IPS DF 19.7 (cell line): ENCODE measurements around the gene CA10.

Experiments
- DNase-seq: peaks from one replicate; pipeline ENCODE4 v3.0.0-alpha.2; 2013; ENCODE audit warnings: low read depth, low spot score

Gene CA10

DNA sequence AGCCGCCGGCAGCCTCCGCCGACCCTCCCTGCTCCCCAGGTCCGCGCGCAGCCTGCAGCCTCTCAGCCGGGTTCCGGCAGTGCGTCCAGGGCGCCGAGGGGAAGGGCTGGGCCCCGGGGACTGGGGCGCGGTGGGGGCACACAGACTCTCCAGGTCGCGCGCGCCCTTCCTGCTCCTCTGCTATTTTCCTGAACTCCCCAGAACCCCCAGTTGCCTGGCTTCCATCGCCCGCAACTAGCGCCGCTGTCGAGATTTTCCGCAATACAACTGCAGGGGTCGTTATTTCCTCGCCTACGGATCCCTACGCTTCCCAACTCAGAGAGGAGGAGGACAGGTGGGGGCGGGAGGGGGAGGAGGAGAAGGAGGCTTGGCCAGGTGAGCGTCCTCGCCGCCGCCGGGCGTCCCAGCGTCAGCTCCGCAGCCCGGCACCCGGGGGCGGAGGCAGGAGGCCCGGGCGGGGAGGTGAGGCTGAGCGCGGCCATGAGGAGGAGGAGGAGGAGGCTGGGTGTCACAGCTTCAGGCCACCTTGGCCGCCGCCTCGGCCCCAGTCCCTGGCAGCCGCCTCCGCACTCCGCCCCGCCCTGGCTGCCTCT, at the start of gene CA10:
Gene CA10 (minus strand): TSS at position 265 of the 593 bp plus-strand sequence.
- DNase-seq, result peak; percentile 48

- DNase-seq, result no peak
Observed at GRCh38 chr17:52207796-52208195, 49.3 kb upstream of the CA10 start.

DNA sequence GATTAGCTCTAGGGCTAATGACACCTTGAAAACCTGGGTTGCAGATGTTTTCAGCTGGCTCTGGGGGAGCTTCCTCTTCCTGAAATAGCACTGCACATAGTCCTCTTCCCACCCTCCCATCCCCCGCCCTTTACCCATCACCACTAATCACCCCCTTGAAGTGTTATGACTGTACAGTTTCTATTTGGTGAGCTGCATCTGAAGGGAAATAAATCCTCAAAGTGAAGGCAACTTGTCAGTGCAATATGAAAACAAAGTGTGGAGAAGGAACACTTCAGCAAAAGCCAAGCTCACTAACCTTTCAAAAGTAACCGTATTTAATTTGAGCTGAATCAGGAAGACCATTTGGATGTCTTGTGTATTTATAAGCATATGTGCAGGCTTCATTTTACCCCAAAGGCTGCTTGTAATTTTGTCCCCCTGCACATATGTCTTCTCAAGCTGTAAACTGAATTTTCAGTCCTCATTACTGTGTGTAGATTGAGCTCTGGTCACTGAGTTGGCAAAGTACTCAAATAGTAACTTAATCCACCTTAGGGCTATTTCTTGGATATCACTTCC, 44.1 kb upstream of the CA10 start:
- no peak for DNase-seq

- no peak for DNase-seq
Observed at GRCh38 chr17:52201767-52202519, 43.4 kb upstream of the CA10 start.

GRCh38 chr17:52191491-52191890, 33.0 kb upstream of the CA10 start:
- DNase-seq, result no peak

GRCh38 chr17:52181782-52182181, 23.3 kb upstream of the CA10 start:
- DNase-seq, result no peak

- no peak for DNase-seq
Observed at GRCh38 chr17:52178012-52178411, 19.5 kb upstream of the CA10 start.

DNA sequence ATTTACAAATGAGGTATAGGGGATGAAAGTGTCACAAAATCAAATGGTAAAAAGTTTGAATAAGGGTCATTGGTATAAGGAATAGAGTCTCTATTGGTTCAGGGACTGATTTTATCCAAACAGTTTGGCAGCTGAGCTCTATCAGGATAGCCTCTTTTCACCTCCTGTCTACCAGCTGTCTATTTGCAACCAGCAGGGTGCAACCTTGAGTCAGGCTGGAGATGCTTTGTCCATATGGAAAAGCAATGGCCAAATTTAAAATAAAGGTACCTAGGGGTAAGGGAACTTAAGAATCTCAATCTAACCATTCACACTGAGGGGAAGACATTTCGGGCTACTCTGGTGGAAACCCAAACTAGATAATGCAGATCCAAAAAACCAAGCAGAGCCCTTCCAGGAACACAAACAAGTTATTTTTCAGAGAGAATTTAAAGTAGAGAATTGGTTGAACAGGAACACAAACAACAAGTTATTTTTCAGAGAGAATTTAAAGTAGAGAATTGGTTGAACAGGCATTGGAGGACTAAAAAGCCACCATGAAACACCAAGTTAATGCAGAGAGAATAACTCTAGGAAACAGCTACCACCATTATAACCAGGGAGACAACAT, 12.6 kb upstream of the CA10 start:
- DNase-seq, result no peak

GRCh38 chr17:52160136-52160567, 1.6 kb upstream of the CA10 start:
- DNase-seq, result no peak

DNA sequence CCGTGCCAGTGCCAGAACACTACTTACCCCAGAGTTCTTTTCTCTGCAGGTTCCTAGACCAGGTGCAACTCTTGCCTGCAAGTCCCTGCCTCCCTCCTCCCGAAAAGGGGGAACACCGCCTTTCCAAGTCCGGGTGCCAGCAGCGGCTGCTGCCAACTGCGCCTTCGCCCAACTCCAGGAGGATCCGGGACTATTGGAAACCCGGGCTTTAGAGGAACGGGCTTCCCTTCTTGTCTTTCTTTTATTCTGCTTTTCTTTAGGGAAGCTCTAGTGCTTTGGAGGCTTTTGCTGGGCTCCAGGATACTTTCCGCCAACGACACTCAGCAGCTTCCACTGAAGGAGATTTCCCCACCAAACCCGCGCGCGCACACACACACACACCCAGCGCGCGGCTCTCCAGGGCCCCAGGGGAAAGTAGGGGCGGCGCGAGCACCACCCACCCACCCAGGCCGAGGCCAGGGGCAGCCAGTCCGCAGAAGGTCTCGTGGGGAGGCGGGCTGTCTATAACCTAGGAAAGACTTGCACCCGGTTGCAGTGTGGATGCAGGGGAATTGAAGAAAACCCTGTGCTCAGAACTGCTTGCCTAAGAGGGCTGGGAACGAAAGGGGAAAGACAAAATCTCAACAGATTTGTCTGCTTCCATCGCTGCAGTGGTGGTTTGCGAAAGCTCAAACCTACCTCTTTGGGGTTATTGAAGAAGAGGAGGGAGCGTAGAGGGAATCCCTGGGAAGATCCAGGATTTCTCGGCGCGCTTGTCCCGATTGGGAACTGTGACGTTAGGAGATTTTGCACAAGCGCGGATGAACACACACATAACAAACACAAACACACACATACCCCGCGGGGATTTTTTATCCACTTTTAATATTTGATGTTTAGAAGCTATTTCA, 977 bp upstream of the CA10 start:
- no peak for DNase-seq

GRCh38 chr17:52157603-52158449, 688 bp downstream of the CA10 start:
- DNase-seq, result no peak

DNA sequence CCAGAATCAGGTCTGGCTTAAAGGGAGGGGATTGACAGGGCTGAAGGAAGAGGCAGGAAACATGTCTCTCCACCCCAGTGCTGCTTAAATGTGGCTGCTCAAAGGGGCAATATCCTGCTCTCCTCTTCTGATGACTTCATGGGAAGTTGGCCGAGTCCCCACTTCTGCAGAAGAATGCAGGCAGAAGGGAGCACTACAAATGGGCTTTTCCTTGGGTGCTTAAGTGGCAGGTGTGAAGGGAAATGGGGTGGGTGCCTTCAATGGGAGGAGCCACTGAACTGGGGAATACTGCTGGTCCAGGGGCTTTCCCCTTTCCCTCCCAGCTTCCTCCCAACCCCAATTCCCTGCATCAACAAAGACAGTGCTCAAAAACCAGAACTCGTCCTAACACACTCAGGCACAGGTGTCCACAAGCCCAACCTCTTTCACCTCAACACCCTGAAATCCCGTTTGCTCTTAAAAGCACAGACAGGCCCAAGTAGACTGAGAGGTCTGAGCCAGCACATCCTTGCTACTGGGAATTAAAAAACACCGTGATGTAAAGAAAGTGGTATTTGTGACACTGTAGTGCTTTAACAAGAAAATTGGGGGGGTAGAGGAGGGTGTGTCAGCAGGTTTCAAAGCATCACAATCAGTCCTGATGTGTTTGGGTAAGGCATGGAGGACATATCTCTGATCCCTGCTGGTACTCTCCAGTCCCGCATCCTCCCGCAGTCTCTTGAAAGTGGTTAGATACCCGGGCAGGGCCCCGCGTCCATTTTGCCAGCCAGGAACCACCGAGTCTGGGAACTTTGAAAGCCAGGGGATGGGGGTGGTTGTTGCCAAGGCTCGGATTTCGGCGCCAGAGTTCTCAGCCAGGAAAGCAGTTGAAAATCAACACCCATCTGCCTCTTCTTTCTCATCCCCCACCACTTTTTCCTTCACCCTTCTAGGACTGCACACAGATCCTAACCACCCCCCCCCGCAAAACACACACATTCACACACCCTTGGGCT, 1.6 kb downstream of the CA10 start:
- no peak for DNase-seq

- no peak for DNase-seq
Observed at GRCh38 chr17:52155301-52155700, 3.2 kb downstream of the CA10 start.

GRCh38 chr17:52154466-52154865, 4.0 kb downstream of the CA10 start:
- DNase-seq, result no peak

DNA sequence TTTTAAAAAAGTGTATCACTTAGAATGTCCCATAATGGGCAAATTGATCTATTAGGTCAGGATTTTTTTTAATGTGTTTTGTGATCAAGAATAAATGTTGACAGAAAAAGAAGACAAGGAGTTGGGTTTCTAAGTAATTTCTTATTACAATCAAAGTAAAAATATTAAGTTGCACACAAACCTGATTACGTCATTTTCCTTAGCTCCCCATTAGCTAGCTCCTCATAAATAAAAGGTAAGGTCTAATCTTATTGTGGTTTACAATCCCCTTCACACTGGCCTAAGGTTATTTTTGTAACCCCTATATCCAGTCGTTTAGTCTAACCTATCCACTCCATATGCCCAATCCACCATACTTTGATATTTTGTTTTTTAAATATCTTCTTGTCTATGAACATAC, 7.6 kb downstream of the CA10 start:
- DNase-seq, result no peak

GRCh38 chr17:52149626-52150025, 8.9 kb downstream of the CA10 start:
- no peak for DNase-seq

- no peak for DNase-seq
Observed at GRCh38 chr17:52148969-52149351, 9.6 kb downstream of the CA10 start.

DNA sequence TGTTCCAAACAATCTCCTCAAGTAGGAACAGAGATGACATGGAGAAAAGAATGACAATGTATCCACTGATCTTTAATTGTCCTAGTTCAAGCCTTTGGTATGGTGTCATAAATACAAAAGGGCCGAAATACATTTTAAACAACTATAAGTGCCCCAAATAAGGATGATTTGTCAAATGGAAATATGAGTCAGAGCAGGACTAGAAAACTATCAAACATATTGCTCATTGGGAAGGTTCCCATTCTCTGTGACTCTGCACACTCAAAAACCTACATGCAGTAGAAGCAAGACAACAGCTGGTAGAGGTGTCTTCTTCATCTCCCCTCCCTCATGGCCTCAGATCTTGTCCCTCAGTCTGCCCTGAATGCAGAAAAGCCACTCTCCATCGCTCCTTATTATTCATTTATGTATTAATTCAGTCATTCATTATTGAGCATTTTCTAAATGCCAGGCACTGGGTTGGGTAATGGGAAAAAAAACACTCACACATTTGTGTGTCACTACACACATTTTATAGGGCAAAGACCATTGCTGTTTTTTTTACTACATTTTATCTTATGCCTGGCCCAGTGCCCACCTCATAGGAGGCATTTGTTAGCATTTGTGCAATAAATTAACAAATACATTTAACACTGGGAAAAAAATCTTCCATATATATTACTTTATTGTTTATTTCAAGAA, 10.1 kb downstream of the CA10 start:
- DNase-seq, result no peak

DNA sequence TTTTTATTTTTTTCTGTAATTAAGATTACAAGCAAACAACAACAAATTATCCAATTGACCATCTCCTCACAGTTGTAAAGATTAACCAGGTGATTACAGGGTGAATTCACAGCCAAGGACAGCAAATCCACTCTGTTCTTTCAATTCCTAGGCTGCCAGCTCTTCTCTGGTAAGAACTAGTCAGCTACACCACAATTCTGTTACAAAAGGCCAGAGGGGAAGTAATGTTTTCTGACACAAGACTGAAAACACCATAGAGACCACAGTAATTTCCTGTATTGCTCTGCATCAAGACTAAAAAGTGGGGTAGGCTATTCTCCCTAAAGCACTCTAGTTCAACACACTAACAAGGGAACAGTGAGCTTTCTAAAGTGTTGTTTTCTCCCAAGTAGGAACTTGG, 10.6 kb downstream of the CA10 start:
- DNase-seq, result no peak
